ENCODE data around the gene PDE4D. TPM values are rescaled to one million over a fixed set of nuclear protein-coding genes. Genes with fewer than 3 reads are reported as not detected.
"Not testable (repeated sequence)": the region's sequence is repeated elsewhere in the genome, so short reads cannot be mapped to it uniquely, and the experiment has no call there.

The PDE4D gene
- total RNA-seq, 4 donors from 2014 or later = 35.0 to 121 (median 63.4) TPM

DNA sequence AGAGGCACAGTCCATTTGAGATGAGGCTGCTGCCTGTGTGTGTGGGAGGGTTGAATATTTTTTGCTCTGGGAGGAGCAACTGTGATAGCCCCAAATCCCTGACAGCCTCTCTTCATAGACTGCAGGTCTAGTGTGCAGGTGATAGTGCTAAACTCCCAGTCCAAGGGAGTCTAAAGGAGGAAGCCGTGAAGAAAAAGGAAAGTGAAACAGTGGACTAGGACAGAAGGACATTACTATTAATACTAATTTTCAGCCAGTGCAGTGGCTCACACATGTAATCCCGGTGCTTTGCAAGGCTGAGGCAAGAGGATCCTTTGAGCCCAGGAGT is 295.0 kb downstream of the PDE4D start:
- Histone ChIP-seq H3K27ac (no peak overlapping the region), H3K9me3 (no peaks in the 10 kb centered on the region), H3K36me3 (no peaks in the 10 kb centered on the region), H3K4me1 (no peaks in the 10 kb centered on the region), H3K27me3 (no peaks in the 10 kb centered on the region), H3K4me3 (peak overlapping the region; percentile 24 to 32)
- no peak for TF ChIP-seq CTCF (IDR thresholded peaks at IDR 0.05)
- no peak for TF ChIP-seq EP300 (IDR thresholded peaks at IDR 0.05)
- no peak for TF ChIP-seq POLR2AphosphoS5 (IDR thresholded peaks at IDR 0.05)
- TF ChIP-seq POLR2A (IDR thresholded peaks at IDR 0.05) = no peak
- WGBS, 2 donors (ENCODE audit: low coverage in 1 of 2) = 16 to 35% methylated on average over 2 of the region's 2 CpGs
- no peak for ATAC-seq

GRCh38 chr5:59597690-59598546 is 295.6 kb downstream of the PDE4D start:
- Histone ChIP-seq H3K27ac (no peak overlapping the region), H3K4me1 (no peaks in the 10 kb centered on the region), H3K4me3 (peak overlapping the region; percentile 24 to 32), H3K9me3 (no peaks in the 10 kb centered on the region), H3K36me3 (no peaks in the 10 kb centered on the region), H3K27me3 (no peaks in the 10 kb centered on the region)
- WGBS, 2 donors (ENCODE audit: low coverage in 1 of 2) = 44 to 48% methylated on average over 5 to 6 of the region's 6 CpGs
- ATAC-seq = no peak
- TF ChIP-seq CTCF (IDR thresholded peaks at IDR 0.05) (no peak), POLR2AphosphoS5 (IDR thresholded peaks at IDR 0.05) (no peak), EP300 (IDR thresholded peaks at IDR 0.05) (no peak), POLR2A (IDR thresholded peaks at IDR 0.05) (no peak)

DNA sequence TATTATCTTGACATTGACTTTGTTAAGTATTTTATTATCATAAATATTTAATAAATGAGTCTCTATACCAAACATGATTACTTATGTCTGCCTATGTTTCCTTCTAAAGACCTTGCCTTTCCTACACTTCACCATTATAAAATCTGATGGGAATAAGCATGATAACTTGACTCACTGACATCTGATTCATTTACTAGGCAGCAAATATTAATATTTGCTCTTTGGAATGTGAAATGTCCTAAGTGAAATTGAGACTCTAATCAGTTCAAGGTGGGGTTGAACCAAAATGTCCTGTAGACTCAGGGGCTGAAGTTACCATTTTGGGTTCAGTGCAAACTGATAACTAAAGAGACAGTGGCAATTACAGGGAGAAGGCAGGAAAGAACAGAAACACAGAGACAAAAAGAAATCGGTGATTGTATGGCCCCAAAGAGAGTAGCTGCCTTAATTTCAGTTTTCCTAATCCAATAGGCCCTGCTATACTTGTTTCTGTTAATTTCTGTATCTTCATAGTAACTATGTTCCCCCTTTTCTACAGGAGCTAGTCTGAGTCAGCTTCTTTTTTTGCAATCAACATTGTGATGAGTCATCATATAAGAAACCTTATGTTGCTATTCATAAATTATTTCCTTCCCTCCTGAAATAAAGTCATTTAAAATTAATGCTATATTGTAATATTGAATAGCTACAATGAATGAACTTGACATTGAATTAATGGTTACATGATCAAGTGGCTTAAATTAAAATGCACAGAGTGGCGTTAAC is 296.8 kb downstream of the PDE4D start:
- Histone ChIP-seq H3K9me3 (no peaks in the 10 kb centered on the region), H3K27me3 (no peaks in the 10 kb centered on the region), H3K4me1 (no peaks in the 10 kb centered on the region), H3K36me3 (no peaks in the 10 kb centered on the region), H3K27ac (no peak overlapping the region), H3K4me3 (no peak overlapping the region)
- TF ChIP-seq POLR2AphosphoS5 (IDR thresholded peaks at IDR 0.05) = no peak
- TF ChIP-seq POLR2A (IDR thresholded peaks at IDR 0.05) = no peak
- TF ChIP-seq CTCF (IDR thresholded peaks at IDR 0.05) = no peak
- TF ChIP-seq EP300 (IDR thresholded peaks at IDR 0.05) = no peak
- WGBS, 2 donors (ENCODE audit: low coverage in 1 of 2) = 90 to 92% methylated on average over 2 of the region's 2 CpGs
- no peak for ATAC-seq

DNA sequence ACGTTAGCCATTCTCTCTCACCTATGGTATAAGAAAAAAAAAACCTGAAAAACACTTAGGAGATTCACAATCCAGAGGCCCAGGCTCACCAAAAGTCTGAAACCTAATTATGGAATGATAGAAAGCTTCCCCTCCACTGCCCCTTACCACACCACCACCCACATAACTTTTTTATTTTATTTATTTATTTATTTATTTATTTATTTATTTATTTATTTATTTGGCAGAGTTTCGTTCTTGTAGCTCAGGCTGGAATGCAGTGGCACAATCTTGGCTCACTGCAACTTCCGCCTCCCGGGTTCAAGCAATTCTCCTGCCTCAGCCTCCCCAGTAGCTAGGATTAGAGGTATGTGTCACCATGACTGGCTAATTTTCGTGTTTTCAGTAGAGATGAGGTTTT is 299.4 kb downstream of the PDE4D start:
- H3K4me3 ChIP-seq, H3K36me3 ChIP-seq, H3K4me1 ChIP-seq, ATAC-seq, H3K9me3 ChIP-seq, H3K27me3 ChIP-seq, H3K27ac ChIP-seq: not testable (repeated sequence)
- 79 to 100% methylated on average over 1 to 5 of the region's 5 CpGs for WGBS, 2 donors (ENCODE audit: low coverage in 1 of 2)

DNA sequence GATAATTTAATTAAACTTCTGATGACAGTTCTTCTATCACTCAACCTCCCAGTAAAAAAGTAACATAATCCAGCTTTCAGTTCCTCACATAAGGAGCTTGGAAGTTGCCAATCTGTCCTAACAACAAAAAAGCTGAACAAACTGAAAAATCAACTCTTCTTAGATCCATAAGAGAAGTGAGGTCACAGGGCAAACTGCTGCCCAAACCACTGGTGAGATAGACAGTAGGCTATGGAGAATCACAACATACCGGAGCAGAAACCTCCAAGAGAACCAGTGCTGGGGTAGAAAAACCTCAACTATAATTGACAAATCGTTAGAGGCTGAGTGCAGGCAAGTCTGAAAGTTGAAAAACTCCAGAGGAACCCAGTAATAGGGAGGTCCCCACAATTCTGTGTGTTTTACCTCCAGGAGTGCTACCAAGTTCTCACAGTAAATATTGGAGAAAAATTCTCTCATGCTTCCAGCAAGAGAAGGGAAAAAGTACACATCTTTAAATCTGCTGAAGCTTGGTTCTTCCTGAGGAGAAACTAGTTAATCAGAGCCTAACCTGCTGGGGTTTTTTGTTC is 300.0 kb downstream of the PDE4D start:
- H3K4me3 ChIP-seq = no peak overlapping the region
- WGBS, 2 donors (ENCODE audit: low coverage in 1 of 2) = 84 to 100% methylated on average over 1 to 2 of the region's 2 CpGs
- H3K9me3 ChIP-seq = no peaks in the 10 kb centered on the region
- H3K27me3 ChIP-seq = no peaks in the 10 kb centered on the region
- H3K4me1 ChIP-seq = peaks cover 0 to 1% (median 0%) of the 10 kb centered on the region in 3 donors
- H3K36me3 ChIP-seq = no peaks in the 10 kb centered on the region
- ATAC-seq = no peak
- no peak for TF ChIP-seq EP300 (IDR thresholded peaks at IDR 0.05)
- TF ChIP-seq POLR2AphosphoS5 (IDR thresholded peaks at IDR 0.05) = no peak
- no peak overlapping the region for H3K27ac ChIP-seq
